DND-41 (cell line): ENCODE results near the gene DHX34.

ENCODE experiments used
- EZH2 ChIP-seq: IDR thresholded peaks from 3 replicates; pipeline ENCODE4 v1.6.1; 2012; ENCODE audit warnings: borderline replicate concordance, low read depth, mild to moderate bottlenecking, moderate library complexity, low read length, inconsistent platforms; ENCODE audit not compliant: severe bottlenecking
- TF ChIP-seq, protein P1 (sequence below): IDR thresholded peaks from 2 replicates; pipeline ENCODE4 v1.5.1; 2012; ENCODE audit warnings: borderline replicate concordance, low read length, moderate library complexity, mild to moderate bottlenecking; ENCODE audit not compliant: poor library complexity, severe bottlenecking; ENCODE audit errors: extremely low read depth

- TF ChIP-seq EZH2 = no peak
- TF ChIP-seq, protein P1, sequence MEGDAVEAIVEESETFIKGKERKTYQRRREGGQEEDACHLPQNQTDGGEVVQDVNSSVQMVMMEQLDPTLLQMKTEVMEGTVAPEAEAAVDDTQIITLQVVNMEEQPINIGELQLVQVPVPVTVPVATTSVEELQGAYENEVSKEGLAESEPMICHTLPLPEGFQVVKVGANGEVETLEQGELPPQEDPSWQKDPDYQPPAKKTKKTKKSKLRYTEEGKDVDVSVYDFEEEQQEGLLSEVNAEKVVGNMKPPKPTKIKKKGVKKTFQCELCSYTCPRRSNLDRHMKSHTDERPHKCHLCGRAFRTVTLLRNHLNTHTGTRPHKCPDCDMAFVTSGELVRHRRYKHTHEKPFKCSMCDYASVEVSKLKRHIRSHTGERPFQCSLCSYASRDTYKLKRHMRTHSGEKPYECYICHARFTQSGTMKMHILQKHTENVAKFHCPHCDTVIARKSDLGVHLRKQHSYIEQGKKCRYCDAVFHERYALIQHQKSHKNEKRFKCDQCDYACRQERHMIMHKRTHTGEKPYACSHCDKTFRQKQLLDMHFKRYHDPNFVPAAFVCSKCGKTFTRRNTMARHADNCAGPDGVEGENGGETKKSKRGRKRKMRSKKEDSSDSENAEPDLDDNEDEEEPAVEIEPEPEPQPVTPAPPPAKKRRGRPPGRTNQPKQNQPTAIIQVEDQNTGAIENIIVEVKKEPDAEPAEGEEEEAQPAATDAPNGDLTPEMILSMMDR = no peak
Observed at GRCh38 chr19:47406711-47407416, 57.7 kb downstream of the DHX34 start.
